Uterus (tissue), 2 donors: ENCODE measurements around the gene GOLPH3L.

Experiments
- POLR2A ChIP-seq, 2 donors: fragments of 450-650 bp; IDR thresholded peaks; one replicate each; pipeline ENCODE4 v1.6.1; 2016; ENCODE audit warnings: antibody characterized with exemption in 2 of 2, mild to moderate bottlenecking in 1 of 2, moderate library complexity in 1 of 2
- TF ChIP-seq, protein P1 (sequence below), 4 experiments: fragments of 200-600 bp in 2 of 4; fragments of 450-650 bp in 2 of 4; sonication (generic) in 2 of 4; IDR thresholded peaks; one replicate each; pipeline ENCODE4 v1.5.1; 2016 to 2019; ENCODE audit warnings: antibody characterized with exemption in 4 of 4, mild to moderate bottlenecking in 2 of 4, moderate library complexity in 1 of 4

DNA sequence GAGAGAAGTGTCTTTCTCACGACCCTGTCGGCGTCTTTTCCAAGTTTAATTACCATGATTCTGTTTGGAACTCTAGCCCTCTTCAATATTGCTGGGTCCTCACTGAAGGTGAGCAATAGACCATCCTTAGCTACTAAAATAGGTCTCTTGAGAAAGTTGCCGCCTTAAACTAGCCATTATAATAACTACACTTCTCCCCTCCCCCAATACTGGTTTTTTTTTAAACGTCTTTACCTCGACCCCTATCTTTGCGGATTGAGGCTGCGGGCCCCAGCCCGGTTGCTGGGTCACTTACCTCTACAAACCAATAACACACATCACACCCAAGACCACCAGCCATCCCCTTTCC is 68.2 kb downstream of the GOLPH3L start:
- TF ChIP-seq, protein P1, sequence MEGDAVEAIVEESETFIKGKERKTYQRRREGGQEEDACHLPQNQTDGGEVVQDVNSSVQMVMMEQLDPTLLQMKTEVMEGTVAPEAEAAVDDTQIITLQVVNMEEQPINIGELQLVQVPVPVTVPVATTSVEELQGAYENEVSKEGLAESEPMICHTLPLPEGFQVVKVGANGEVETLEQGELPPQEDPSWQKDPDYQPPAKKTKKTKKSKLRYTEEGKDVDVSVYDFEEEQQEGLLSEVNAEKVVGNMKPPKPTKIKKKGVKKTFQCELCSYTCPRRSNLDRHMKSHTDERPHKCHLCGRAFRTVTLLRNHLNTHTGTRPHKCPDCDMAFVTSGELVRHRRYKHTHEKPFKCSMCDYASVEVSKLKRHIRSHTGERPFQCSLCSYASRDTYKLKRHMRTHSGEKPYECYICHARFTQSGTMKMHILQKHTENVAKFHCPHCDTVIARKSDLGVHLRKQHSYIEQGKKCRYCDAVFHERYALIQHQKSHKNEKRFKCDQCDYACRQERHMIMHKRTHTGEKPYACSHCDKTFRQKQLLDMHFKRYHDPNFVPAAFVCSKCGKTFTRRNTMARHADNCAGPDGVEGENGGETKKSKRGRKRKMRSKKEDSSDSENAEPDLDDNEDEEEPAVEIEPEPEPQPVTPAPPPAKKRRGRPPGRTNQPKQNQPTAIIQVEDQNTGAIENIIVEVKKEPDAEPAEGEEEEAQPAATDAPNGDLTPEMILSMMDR (IDR thresholded peaks at IDR 0.05), result no peak
- TF ChIP-seq POLR2A (IDR thresholded peaks at IDR 0.05), result no peak
